ENCODE measurements around the gene MAP3K14.

GRCh38 chr17:45338023-45338781 lies 21.4 kb upstream of the MAP3K14 start:
- TF ChIP-seq CTCF (IDR thresholded peaks at IDR 0.05), result no peak
- TF ChIP-seq POLR2AphosphoS5 (IDR thresholded peaks at IDR 0.05), result no peak
- TF ChIP-seq POLR2A (IDR thresholded peaks at IDR 0.05), result no peak
- no peak for TF ChIP-seq EP300 (IDR thresholded peaks at IDR 0.05)

Measured in suprapubic skin (tissue), 4 donors.